A549 (cell line): ENCODE data around the gene SLC22A23. TPM values are rescaled to one million over a fixed set of nuclear protein-coding genes. Genes with fewer than 3 reads are reported as not detected.

Experiments used
- ATAC-seq, 2 experiments: fragments of 200-7000 bp in 1 of 2; fragments of >200 bp in 1 of 2; cut with Nextera tagmentation in 1 of 2; cut with Tn5 transposase in 1 of 2; 3 replicates each; pipeline versions ENCODE4 v1.8.0 to v1.9.1; 2018 to 2020; ENCODE audit warnings: mild to moderate bottlenecking in 1 of 2, moderate library complexity in 1 of 2
- CTCF ChIA-PET: fragments of 300-600 bp; sonication (Branson Sonifier 250); formaldehyde crosslinking; extraction: SDS; loops from one replicate; lab custom pipeline; 2021; ENCODE audit warnings: antibody characterized with exemption, inconsistent platforms; lab: Yijun Ruan, JAX
- POLR2A ChIA-PET: fragments of 350-600 bp; formaldehyde crosslinking; extraction: SDS; loops from one replicate; lab custom pipeline; 2021; ENCODE audit warnings: antibody characterized with exemption, inconsistent platforms; lab: Yijun Ruan, JAX
- DNase-seq, 2 experiments: peaks; one replicate each; pipeline versions ENCODE4 v3.0.0 to v3.0.0-alpha.2; 2011 to 2016; ENCODE audit warnings: low read depth in 1 of 2, low spot score in 1 of 2
- FAIRE-seq: peaks from 2 replicates; lab custom pipeline; 2011; peaks lifted over from hg19 to GRCh38; lab: Jason Lieb, UNC
- H3K27ac ChIP-seq, 2 experiments: fragments of >200 bp; sonication (Bioruptor Twin); formaldehyde crosslinking; 3 replicates each; pipeline ENCODE4 v1.5.1; 2016 to 2017
- H3K4me1 ChIP-seq: fragments of >200 bp; sonication (Bioruptor Twin); formaldehyde crosslinking; 3 replicates; pipeline ENCODE4 v1.6.1; 2016
- H3K4me2 ChIP-seq: fragments of >200 bp; sonication (Bioruptor Twin); formaldehyde crosslinking; 3 replicates; pipeline ENCODE4 v1.6.1; 2016
- H3K4me3 ChIP-seq: fragments of >200 bp; sonication (Bioruptor Twin); formaldehyde crosslinking; 3 replicates; pipeline ENCODE4 v1.5.1; 2016
- H3K9me3 ChIP-seq: fragments of >200 bp; sonication (Bioruptor Twin); formaldehyde crosslinking; 3 replicates; pipeline ENCODE4 v1.6.1; 2016
- BHLHE40 ChIP-seq: IDR thresholded peaks from 2 replicates; pipeline ENCODE4 v1.6.1; 2012; ENCODE audit warnings: low read depth, low read length, inconsistent platforms
- CBX2 ChIP-seq: fragments of 200-600 bp; sonication (generic); IDR thresholded peaks from 2 replicates; pipeline ENCODE4 v1.6.1; 2016; ENCODE audit warnings: low read depth, mild to moderate bottlenecking, borderline replicate concordance
- CBX8 ChIP-seq: fragments of 200-600 bp; sonication (generic); IDR thresholded peaks from 2 replicates; pipeline ENCODE4 v1.6.1; 2016
- EHF ChIP-seq: fragments of 250-450 bp; sonication (Bioruptor Pico); IDR thresholded peaks from 2 replicates; pipeline ENCODE4 v1.5.0; 2020; ENCODE audit warnings: mild to moderate bottlenecking
- ELK1 ChIP-seq: fragments of 150-350 bp; IDR thresholded peaks from 2 replicates; pipeline ENCODE4 v1.6.1; 2014; ENCODE audit warnings: low read depth, mild to moderate bottlenecking, low read length
- EP300 ChIP-seq, 2 experiments: fragments of >200 bp; sonication (Bioruptor Twin); formaldehyde crosslinking; IDR thresholded peaks; 2 replicates in 1 of 2; 3 replicates in 1 of 2; pipeline ENCODE4 v1.6.1; 2016 to 2017
- FOSL2 ChIP-seq, 2 experiments: fragments of 450-650 bp in 1 of 2; fragments of >200 bp in 1 of 2; sonication (Bioruptor Twin) in 1 of 2; formaldehyde crosslinking; IDR thresholded peaks; 2 replicates each; pipeline versions ENCODE4 v1.5.0 to v1.6.1; 2016 to 2020; ENCODE audit warnings: mild to moderate bottlenecking in 1 of 2, moderate library complexity in 1 of 2
- HOXA7 ChIP-seq: fragments of 250-450 bp; sonication (Bioruptor Pico); IDR thresholded peaks from 2 replicates; pipeline ENCODE4 v1.5.0; 2020; ENCODE audit warnings: mild to moderate bottlenecking, moderate library complexity
- HOXB5 ChIP-seq: fragments of 250-450 bp; sonication (Bioruptor Pico); IDR thresholded peaks from 2 replicates; pipeline ENCODE4 v1.5.0; 2020; ENCODE audit warnings: mild to moderate bottlenecking, moderate library complexity
- KDM5A ChIP-seq: fragments of 200-600 bp; sonication (generic); IDR thresholded peaks from 2 replicates; pipeline ENCODE4 v1.6.1; 2016; ENCODE audit warnings: antibody characterized with exemption, mild to moderate bottlenecking
- MAFK ChIP-seq: fragments of 450-650 bp; IDR thresholded peaks from 2 replicates; pipeline ENCODE4 v1.6.1; 2014; ENCODE audit not compliant: partially characterized antibody
- NR3C1 ChIP-seq: fragments of >200 bp; sonication (Bioruptor Twin); formaldehyde crosslinking; IDR thresholded peaks from 3 replicates; pipeline ENCODE4 v1.6.1; 2017
- POLR2AphosphoS2 ChIP-seq: conservative IDR thresholded peaks from 2 replicates; pipeline ENCODE4 v1.6.1; 2012; ENCODE audit warnings: low read length, improper control_type of control experiment, inconsistent platforms
- REST ChIP-seq: fragments of 200-600 bp; sonication (generic); IDR thresholded peaks from 2 replicates; pipeline ENCODE4 v1.6.1; 2016; ENCODE audit warnings: antibody characterized with exemption, mild to moderate bottlenecking, moderate library complexity
- RNF2 ChIP-seq: fragments of 200-600 bp; sonication (generic); IDR thresholded peaks from 2 replicates; pipeline ENCODE4 v1.6.1; 2016; ENCODE audit warnings: low read depth, mild to moderate bottlenecking, antibody characterized with exemption, moderate library complexity, borderline replicate concordance
- SMC3 ChIP-seq: fragments of >200 bp; sonication (Bioruptor Twin); formaldehyde crosslinking; IDR thresholded peaks from 3 replicates; pipeline ENCODE4 v1.6.1; 2018; ENCODE audit warnings: inconsistent platforms
- SREBF2 ChIP-seq: fragments of 450-650 bp; IDR thresholded peaks from 2 replicates; pipeline ENCODE4 v1.6.1; 2014; ENCODE audit warnings: mild to moderate bottlenecking, moderate library complexity
- TFCP2L1 ChIP-seq: fragments of 250-450 bp; sonication (Bioruptor Pico); IDR thresholded peaks from 2 replicates; pipeline ENCODE4 v1.5.0; 2021; ENCODE audit warnings: mild to moderate bottlenecking
- ZC3H11A ChIP-seq: fragments of 450-650 bp; IDR thresholded peaks from 2 replicates; pipeline ENCODE4 v1.6.1; 2014; ENCODE audit warnings: antibody characterized with exemption, mild to moderate bottlenecking
- ZNF302 ChIP-seq: fragments of 250-450 bp; sonication (Bioruptor Pico); IDR thresholded peaks from 2 replicates; pipeline ENCODE4 v1.9.0; 2021; ENCODE audit warnings: inconsistent platforms, mild to moderate bottlenecking, moderate library complexity
- WGBS: methylation state at CpG from one replicate; pipeline ENCODE4 v1.1.6; 2017; ENCODE audit errors: missing lambda C conversion rate; 5-methylcytosine and 5-hydroxymethylcytosine counted together
- polyA plus RNA-seq, 4 experiments: library from polyadenylated mRNA; depleted of rRNA in 3 of 4; stranded (reverse); fragments of >200 nt; fragmentation: RNase III in 1 of 4; extraction: RNeasy Plus Mini Kit Qiagen cat#74134 plus additional on column Dnase treatment in 1 of 4; gene quantifications; 2 replicates in 3 of 4; 3 replicates in 1 of 4; pipeline ENCODE4 v1.2.3, GENCODE V29; 2011 to 2017
- TF ChIP-seq, protein P1 (sequence below): fragments of >200 bp; sonication (Bioruptor Twin); formaldehyde crosslinking; IDR thresholded peaks from 3 replicates; pipeline ENCODE4 v1.6.1; 2016

Gene SLC22A23
- polyA plus RNA-seq, 2 of the 4 experiments (the other 2 are of a cell fraction), result 4.4 to 6.2 TPM

- ChIA-PET POLR2A (interaction anchor here (3.2 kb wide), 1 partner anchor 92 kb away, joined by 9 read pairs; the partner anchor contains the start of gene TUBB2A), CTCF (interaction anchor here (0.7 to 6.8 kb wide), 6 partner anchors 12 to 121 kb away, joined by 3 to 54 read pairs (median 7); no protein-coding TSS in a partner anchor)
- Histone ChIP-seq H3K9me3 (no peaks in the 10 kb centered on the region), H3K27ac (no peak overlapping the region), H3K4me1 (peaks cover 6% of the 10 kb centered on the region; the same call in 1 of the 3 replicates), H3K4me2 (no peak overlapping the region), H3K4me3 (no peak overlapping the region)
- ATAC-seq, result no peak
- no peak for DNase-seq
- WGBS, result 100% methylated on average over 3 of the region's 3 CpGs
- TF ChIP-seq ZNF302 (CRISPR knock-in tag) (no peak), CBX2 (no peak), SREBF2 (no peak), CBX8 (no peak), EHF (no peak), HOXB5 (CRISPR knock-in tag) (no peak), ELK1 (no peak), KDM5A (no peak), HOXA7 (CRISPR knock-in tag) (no peak), EP300 (IDR thresholded peaks at IDR 0.05) (no peak), TFCP2L1 (no peak), ZC3H11A (no peak), SMC3 (no peak), REST (no peak), RNF2 (no peak), NR3C1 (no peak), MAFK (no peak), BHLHE40 (no peak), POLR2AphosphoS2 (no peak)
- TF ChIP-seq, protein P1, sequence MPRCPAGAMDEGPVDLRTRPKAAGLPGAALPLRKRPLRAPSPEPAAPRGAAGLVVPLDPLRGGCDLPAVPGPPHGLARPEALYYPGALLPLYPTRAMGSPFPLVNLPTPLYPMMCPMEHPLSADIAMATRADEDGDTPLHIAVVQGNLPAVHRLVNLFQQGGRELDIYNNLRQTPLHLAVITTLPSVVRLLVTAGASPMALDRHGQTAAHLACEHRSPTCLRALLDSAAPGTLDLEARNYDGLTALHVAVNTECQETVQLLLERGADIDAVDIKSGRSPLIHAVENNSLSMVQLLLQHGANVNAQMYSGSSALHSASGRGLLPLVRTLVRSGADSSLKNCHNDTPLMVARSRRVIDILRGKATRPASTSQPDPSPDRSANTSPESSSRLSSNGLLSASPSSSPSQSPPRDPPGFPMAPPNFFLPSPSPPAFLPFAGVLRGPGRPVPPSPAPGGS, result no peak
- FAIRE-seq, result no peak
These were observed 207.0 kb downstream of the SLC22A23 start for GRCh38 chr6:3249821-3250220.

DNA sequence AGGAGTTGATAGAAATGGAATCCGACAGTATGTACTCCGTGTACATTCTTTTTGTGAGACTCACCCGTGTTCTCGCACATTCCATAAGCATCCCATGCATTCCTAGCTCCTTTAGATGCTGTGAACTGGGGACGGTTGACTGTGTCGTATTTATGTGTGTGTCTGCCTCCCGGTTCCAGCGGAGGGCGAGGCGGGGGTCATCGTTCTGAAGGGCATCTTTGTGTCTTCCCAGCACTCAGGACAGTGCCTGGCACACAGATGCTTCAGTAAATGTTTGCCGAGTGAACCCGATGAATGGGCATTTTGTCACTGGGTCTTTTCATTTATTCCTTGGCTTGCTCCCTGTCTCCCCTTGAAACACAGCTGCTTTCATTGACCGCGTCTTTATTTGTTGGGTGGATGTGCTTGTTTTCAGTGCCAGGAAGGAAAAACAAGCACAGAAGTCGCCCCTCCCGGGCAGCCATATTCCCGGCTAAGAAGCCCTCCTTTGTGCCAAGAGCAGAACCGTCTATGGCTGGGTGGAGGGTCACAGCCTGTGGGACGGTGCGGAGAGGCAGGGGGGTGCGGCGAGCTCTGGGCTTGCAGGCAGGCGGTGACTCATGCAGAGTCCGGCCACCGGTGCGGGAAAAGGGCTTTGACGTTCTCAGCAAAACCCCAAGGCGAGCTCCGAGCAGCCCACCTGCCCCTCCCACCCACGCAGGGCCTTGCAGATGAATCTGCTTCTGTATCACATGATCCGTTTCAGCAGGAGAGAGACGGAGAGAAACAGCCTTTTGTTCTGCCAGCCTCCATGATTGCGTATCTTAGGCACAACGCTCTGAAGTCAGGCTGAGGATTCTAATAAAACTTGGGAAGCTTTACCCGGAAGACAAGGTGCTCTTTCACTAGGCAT, 209.3 kb downstream of the SLC22A23 start:
- WGBS, result 51% methylated on average over 26 of the region's 36 CpGs
- ChIA-PET CTCF (interaction anchor here (0.6 to 6.8 kb wide), 7 partner anchors 9 to 494 kb away, joined by 3 to 54 read pairs (median 3); partner anchors contain the start of gene TUBB2A), POLR2A (interaction anchor here (1.7 kb wide), 1 partner anchor 16 kb away, joined by 5 read pairs; no protein-coding TSS in a partner anchor)
- TF ChIP-seq FOSL2 (IDR thresholded peaks at IDR 0.05), result no peak
- peak; percentile 43; the same call in 1 of the 2 replicates for TF ChIP-seq FOSL2 (CRISPR knock-in tag; IDR thresholded peaks at IDR 0.05)
- TF ChIP-seq HOXA7 (CRISPR knock-in tag), result no peak
- peak overlapping the region; percentile 31 for H3K4me3 ChIP-seq
- H3K4me1 ChIP-seq, result peaks cover 6% of the 10 kb centered on the region; the same call in 1 of the 3 replicates
- no peaks in the 10 kb centered on the region for H3K9me3 ChIP-seq
- FAIRE-seq (no peak), ATAC-seq (peak; percentile 44 to 65; a peak in 4 of 6 replicates), DNase-seq (peak; percentile 24 to 35)
- H3K4me2 ChIP-seq, result peak overlapping the region; percentile 70
- peak overlapping the region; percentile 59 to 79; a peak in 5 of 6 replicates for H3K27ac ChIP-seq
